ENCODE data around the gene YBX1.
"Not testable (repeated sequence)": the region's sequence is repeated elsewhere in the genome, so short reads cannot be mapped to it uniquely, and the experiment has no call there.

The YBX1 gene

DNA sequence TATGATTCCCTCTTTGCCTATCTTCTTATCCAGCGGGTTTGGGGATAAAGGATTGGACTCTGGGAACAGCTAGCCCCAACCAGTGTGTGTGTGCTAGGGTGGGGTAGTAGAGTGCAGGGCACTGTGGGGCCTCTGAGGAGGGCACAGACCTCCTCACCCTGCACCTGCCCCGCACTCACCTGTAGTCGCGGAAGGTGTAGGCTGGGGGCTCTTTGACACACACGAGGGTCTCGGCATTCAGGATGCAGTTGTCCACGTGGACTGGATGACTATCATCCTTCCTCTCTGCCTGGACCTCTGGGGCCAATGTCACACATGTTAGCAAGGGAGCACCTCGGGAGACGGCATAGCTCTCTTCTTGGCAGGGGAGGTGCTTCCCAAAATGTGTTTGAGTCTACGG is 65.8 kb downstream of the YBX1 start:
- Histone ChIP-seq H3K56ac (ENCODE audit: low read length) (no peak overlapping the region), H3K4me2 (ENCODE audit: low read length) (no peak overlapping the region), H2BK120ac (ENCODE audit: low read depth, low read length) (no peak overlapping the region), H2BK15ac (replicated peaks; ENCODE audit: low read depth) (no peak overlapping the region), H3K27ac (ENCODE audit: low read depth, low read length) (no peak overlapping the region), H3K36me3 (ENCODE audit: control insufficient read depth, insufficient read depth, low read length) (peaks cover 13% of the 10 kb centered on the region), H3K27me3 (ENCODE audit: insufficient read depth, low read length, poor library complexity) (no peaks in the 10 kb centered on the region), H3K18ac (ENCODE audit: low read length) (no peak overlapping the region), H3K79me2 (ENCODE audit: control insufficient read depth, insufficient read depth, low read length) (no peaks in the 10 kb centered on the region), H2AK5ac (ENCODE audit: low read length) (no peak overlapping the region), H2BK5ac (ENCODE audit: low read length) (no peak overlapping the region), H3K79me1 (ENCODE audit: low read length) (no peaks in the 10 kb centered on the region), H3K9ac (ENCODE audit: low read length) (no peak overlapping the region), H3K4me1 (ENCODE audit: control insufficient read depth, low read depth, low read length) (no peaks in the 10 kb centered on the region), H3K4ac (ENCODE audit: low read depth, low read length) (no peak overlapping the region), H4K5ac (ENCODE audit: low read length) (no peak overlapping the region), H3K23ac (ENCODE audit: low read length) (no peak overlapping the region), H4K8ac (ENCODE audit: low read depth, low read length) (no peak overlapping the region), H3K4me3 (ENCODE audit: low read length) (no peak overlapping the region)
- DNase-seq, result no peak
- no CpG with 5 or more reads among the region's 10 CpGs for WGBS (ENCODE audit: extremely low coverage, insufficient coverage, low lambda C conversion rate)

DNA sequence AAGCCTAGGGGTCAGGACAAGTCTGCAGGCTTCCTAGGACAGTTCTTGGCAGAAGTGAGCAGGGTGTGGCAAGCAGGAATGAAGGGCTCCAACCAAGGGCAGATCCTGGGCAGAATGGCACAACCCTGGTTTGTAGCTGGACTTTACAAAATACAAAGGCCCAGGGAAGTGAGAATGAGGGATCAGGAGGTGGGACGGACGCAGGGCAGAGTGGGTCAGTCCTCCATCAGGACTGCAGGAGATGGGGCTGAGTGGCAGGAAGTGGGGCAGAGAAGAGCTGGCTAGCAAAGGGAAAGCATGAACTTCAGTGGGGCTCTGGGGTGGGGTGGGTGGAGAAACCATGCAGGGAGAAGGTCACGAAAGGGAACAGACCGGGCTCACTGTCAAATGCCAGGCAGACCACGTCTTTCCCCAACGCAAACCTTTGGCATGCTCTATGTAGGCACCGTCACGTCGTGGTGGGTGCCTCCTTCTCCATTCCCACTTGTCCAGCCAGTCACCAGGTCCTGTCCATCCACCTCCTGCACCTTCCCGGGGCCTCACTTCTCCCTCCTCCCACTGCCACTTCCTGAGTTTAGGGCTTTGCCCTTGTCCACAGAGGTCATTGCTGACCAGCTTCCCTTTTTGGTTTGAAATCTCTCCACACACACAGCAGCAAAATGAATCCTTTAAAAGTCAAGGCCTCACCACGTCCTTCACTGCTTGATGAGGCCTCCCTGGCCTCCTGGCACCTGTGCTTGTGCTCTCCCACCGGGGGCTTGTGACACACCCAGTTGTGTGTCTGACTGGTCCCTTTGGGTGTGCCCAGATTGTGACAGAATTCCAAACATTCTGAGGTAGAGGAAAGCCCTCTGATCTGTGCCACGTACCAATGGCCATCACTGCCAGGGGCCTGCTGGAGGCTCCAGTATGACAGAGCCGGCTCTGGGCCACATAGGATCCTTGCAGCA is 66.5 kb downstream of the YBX1 start:
- no peaks in the 10 kb centered on the region for H3K79me1 ChIP-seq (ENCODE audit: low read length)
- no peak overlapping the region for H4K5ac ChIP-seq (ENCODE audit: low read length)
- H3K18ac ChIP-seq (ENCODE audit: low read length), result no peak overlapping the region
- no peak overlapping the region for H2AK5ac ChIP-seq (ENCODE audit: low read length)
- no peak overlapping the region for H3K4me2 ChIP-seq (ENCODE audit: low read length)
- H3K4ac ChIP-seq (ENCODE audit: low read depth, low read length), result no peak overlapping the region
- H2BK5ac ChIP-seq (ENCODE audit: low read length), result no peak overlapping the region
- H3K4me1 ChIP-seq (ENCODE audit: control insufficient read depth, low read depth, low read length), result no peaks in the 10 kb centered on the region
- H3K79me2 ChIP-seq (ENCODE audit: control insufficient read depth, insufficient read depth, low read length), result no peaks in the 10 kb centered on the region
- no peak overlapping the region for H3K9ac ChIP-seq (ENCODE audit: low read length)
- WGBS (ENCODE audit: extremely low coverage, insufficient coverage, low lambda C conversion rate), result no CpG with 5 or more reads among the region's 14 CpGs
- H3K36me3 ChIP-seq (ENCODE audit: control insufficient read depth, insufficient read depth, low read length), result peaks cover 13% of the 10 kb centered on the region
- no peak overlapping the region for H4K8ac ChIP-seq (ENCODE audit: low read depth, low read length)
- no peak overlapping the region for H3K4me3 ChIP-seq (ENCODE audit: low read length)
- no peak overlapping the region for H2BK15ac ChIP-seq (replicated peaks; ENCODE audit: low read depth)
- H3K23ac ChIP-seq (ENCODE audit: low read length), result no peak overlapping the region
- no peak overlapping the region for H3K56ac ChIP-seq (ENCODE audit: low read length)
- DNase-seq, result no peak
- H2BK120ac ChIP-seq (ENCODE audit: low read depth, low read length), result no peak overlapping the region
- no peaks in the 10 kb centered on the region for H3K27me3 ChIP-seq (ENCODE audit: insufficient read depth, low read length, poor library complexity)
- no peak overlapping the region for H3K27ac ChIP-seq (ENCODE audit: low read depth, low read length)

DNA sequence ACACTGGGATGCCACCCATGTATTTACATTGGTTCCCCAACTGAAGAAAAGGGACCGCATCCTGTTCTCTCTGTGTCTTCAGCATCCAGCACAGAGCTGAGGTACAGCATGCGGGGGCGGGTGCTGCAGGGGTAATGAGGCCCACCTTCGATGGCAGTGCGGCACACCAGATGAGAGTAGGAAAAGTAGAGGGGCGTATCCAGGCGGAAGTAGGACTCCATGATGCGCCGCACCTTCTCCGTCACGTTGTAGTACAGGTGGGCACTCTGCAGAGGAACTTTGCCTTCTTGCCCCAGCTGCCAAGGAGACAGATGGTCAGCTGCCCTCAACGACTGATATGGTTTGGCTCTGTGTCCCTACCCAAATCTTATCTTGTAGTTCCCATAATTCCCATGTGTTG is 67.8 kb downstream of the YBX1 start:
- H3K9ac ChIP-seq (ENCODE audit: low read length), result no peak overlapping the region
- H3K4me2 ChIP-seq (ENCODE audit: low read length), result no peak overlapping the region
- no CpG with 5 or more reads among the region's 12 CpGs for WGBS (ENCODE audit: extremely low coverage, insufficient coverage, low lambda C conversion rate)
- H3K56ac ChIP-seq (ENCODE audit: low read length), result no peak overlapping the region
- H2AK5ac ChIP-seq (ENCODE audit: low read length), result no peak overlapping the region
- no peak overlapping the region for H3K27ac ChIP-seq (ENCODE audit: low read depth, low read length)
- H3K27me3 ChIP-seq (ENCODE audit: insufficient read depth, low read length, poor library complexity), result no peaks in the 10 kb centered on the region
- no peak overlapping the region for H2BK15ac ChIP-seq (replicated peaks; ENCODE audit: low read depth)
- H3K18ac ChIP-seq (ENCODE audit: low read length), result no peak overlapping the region
- H3K4me3 ChIP-seq (ENCODE audit: low read length), result no peak overlapping the region
- no peak for DNase-seq
- H4K5ac ChIP-seq (ENCODE audit: low read length), result no peak overlapping the region
- H2BK120ac ChIP-seq (ENCODE audit: low read depth, low read length), result no peak overlapping the region
- no peak overlapping the region for H4K8ac ChIP-seq (ENCODE audit: low read depth, low read length)
- H3K36me3 ChIP-seq (ENCODE audit: control insufficient read depth, insufficient read depth, low read length), result peaks cover 23% of the 10 kb centered on the region
- no peaks in the 10 kb centered on the region for H3K79me1 ChIP-seq (ENCODE audit: low read length)
- no peak overlapping the region for H3K23ac ChIP-seq (ENCODE audit: low read length)
- H2BK5ac ChIP-seq (ENCODE audit: low read length), result no peak overlapping the region
- H3K79me2 ChIP-seq (ENCODE audit: control insufficient read depth, insufficient read depth, low read length), result no peaks in the 10 kb centered on the region
- H3K4me1 ChIP-seq (ENCODE audit: control insufficient read depth, low read depth, low read length), result no peaks in the 10 kb centered on the region
- H3K4ac ChIP-seq (ENCODE audit: low read depth, low read length), result no peak overlapping the region

DNA sequence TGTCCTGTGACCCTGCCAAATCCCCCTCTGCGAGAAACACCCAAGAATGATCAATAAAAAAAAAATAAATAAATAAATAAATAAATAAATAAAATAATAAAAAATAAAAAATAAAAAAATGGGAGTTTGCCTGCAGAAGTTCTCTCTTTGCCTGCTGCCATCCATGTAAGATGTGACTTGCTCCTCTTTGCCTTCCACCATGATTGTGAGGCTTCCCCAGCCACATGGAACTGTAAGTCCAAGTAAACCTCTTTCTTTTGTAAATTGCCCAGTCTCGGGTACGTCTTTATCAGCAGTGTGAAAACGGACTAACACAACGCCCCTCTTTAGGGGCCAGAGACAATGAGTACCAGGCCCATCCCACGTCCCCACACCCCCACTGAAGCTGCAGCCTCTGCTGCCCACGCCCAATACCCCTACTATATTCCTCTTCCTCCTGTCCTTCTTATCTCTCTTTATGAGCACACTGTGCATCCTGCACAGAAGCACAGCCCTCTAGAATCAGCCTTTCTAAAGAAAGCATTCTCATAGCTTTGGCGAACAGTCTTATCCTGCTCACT is 69.4 kb downstream of the YBX1 start:
- not testable (repeated sequence) for H3K18ac ChIP-seq (ENCODE audit: low read length); H3K23ac ChIP-seq (ENCODE audit: low read length); H3K4me2 ChIP-seq (ENCODE audit: low read length); H3K9ac ChIP-seq (ENCODE audit: low read length); H2BK120ac ChIP-seq (ENCODE audit: low read depth, low read length); H3K56ac ChIP-seq (ENCODE audit: low read length); H4K8ac ChIP-seq (ENCODE audit: low read depth, low read length); H2BK5ac ChIP-seq (ENCODE audit: low read length); H3K27ac ChIP-seq (ENCODE audit: low read depth, low read length); DNase-seq; H3K4me1 ChIP-seq (ENCODE audit: control insufficient read depth, low read depth, low read length); H2AK5ac ChIP-seq (ENCODE audit: low read length); H2BK15ac ChIP-seq (replicated peaks; ENCODE audit: low read depth); H3K79me2 ChIP-seq (ENCODE audit: control insufficient read depth, insufficient read depth, low read length); H4K5ac ChIP-seq (ENCODE audit: low read length); H3K27me3 ChIP-seq (ENCODE audit: insufficient read depth, low read length, poor library complexity); H3K4ac ChIP-seq (ENCODE audit: low read depth, low read length); H3K79me1 ChIP-seq (ENCODE audit: low read length)
- peaks cover 23% of the 10 kb centered on the region for H3K36me3 ChIP-seq (ENCODE audit: control insufficient read depth, insufficient read depth, low read length)
- WGBS (ENCODE audit: extremely low coverage, insufficient coverage, low lambda C conversion rate), result no CpG with 5 or more reads among the region's 8 CpGs
- peak overlapping the region; percentile 8 for H3K4me3 ChIP-seq (ENCODE audit: low read length)

DNA sequence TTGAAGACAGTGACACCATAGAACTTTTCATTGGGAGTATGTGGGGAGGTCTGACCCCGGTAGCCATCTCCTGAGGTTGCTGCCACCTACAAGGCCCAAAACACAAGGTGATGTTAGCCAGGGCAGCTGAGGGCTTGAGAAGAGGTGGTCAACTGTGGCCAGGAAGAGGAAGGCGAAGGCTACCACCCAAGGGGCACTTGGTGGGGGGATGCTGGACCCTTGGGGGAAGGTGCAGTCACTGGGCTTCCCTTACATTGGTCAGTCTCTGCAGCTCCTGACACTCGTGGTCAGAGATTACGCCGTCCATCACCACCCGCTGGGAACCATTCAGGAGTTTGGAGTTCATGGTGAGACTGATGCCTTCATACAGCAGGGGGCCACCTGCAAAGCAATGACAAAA is 70.1 kb downstream of the YBX1 start:
- no peak for DNase-seq
- H3K23ac ChIP-seq (ENCODE audit: low read length), result no peak overlapping the region
- H3K27me3 ChIP-seq (ENCODE audit: insufficient read depth, low read length, poor library complexity), result no peaks in the 10 kb centered on the region
- H3K4me3 ChIP-seq (ENCODE audit: low read length), result no peak overlapping the region
- H4K5ac ChIP-seq (ENCODE audit: low read length), result no peak overlapping the region
- H2BK120ac ChIP-seq (ENCODE audit: low read depth, low read length), result no peak overlapping the region
- no peak overlapping the region for H3K18ac ChIP-seq (ENCODE audit: low read length)
- no peak overlapping the region for H2BK5ac ChIP-seq (ENCODE audit: low read length)
- peaks cover 23% of the 10 kb centered on the region for H3K36me3 ChIP-seq (ENCODE audit: control insufficient read depth, insufficient read depth, low read length)
- H3K56ac ChIP-seq (ENCODE audit: low read length), result no peak overlapping the region
- no peaks in the 10 kb centered on the region for H3K4me1 ChIP-seq (ENCODE audit: control insufficient read depth, low read depth, low read length)
- no peaks in the 10 kb centered on the region for H3K79me1 ChIP-seq (ENCODE audit: low read length)
- no CpG with 5 or more reads among the region's 6 CpGs for WGBS (ENCODE audit: extremely low coverage, insufficient coverage, low lambda C conversion rate)
- no peak overlapping the region for H3K4me2 ChIP-seq (ENCODE audit: low read length)
- H3K79me2 ChIP-seq (ENCODE audit: control insufficient read depth, insufficient read depth, low read length), result no peaks in the 10 kb centered on the region
- no peak overlapping the region for H3K4ac ChIP-seq (ENCODE audit: low read depth, low read length)
- no peak overlapping the region for H3K27ac ChIP-seq (ENCODE audit: low read depth, low read length)
- H2BK15ac ChIP-seq (replicated peaks; ENCODE audit: low read depth), result no peak overlapping the region
- H2AK5ac ChIP-seq (ENCODE audit: low read length), result no peak overlapping the region
- no peak overlapping the region for H4K8ac ChIP-seq (ENCODE audit: low read depth, low read length)
- no peak overlapping the region for H3K9ac ChIP-seq (ENCODE audit: low read length)

All from mesendoderm (in vitro differentiated cells).